BLaER1 treated with 17β-estradiol and CSF1 and Interleukin-3, amounts not matched to agents 10 nM and 100 nM (cell line): ENCODE results near the gene PCAT6.
A peak's percentile ranks its signal among the peaks of the same experiment; 100 is the strongest.

Source experiments
- H3K27ac ChIP-seq, 11 experiments: shearing (Covaris generic); formaldehyde crosslinking; 2 replicates each; pipeline ENCODE4 v1.8.1; 2022
- H3K27me3 ChIP-seq, 11 experiments: shearing (Covaris generic); formaldehyde crosslinking; 2 replicates each; pipeline ENCODE4 v1.8.1; 2022
- H3K36me3 ChIP-seq, 11 experiments: shearing (Covaris generic); formaldehyde crosslinking; 2 replicates each; pipeline ENCODE4 v1.8.1; 2022
- H3K4me1 ChIP-seq, 10 experiments: shearing (Covaris generic); formaldehyde crosslinking; 2 replicates each; pipeline ENCODE4 v1.8.1; 2022
- H3K4me2 ChIP-seq, 11 experiments: shearing (Covaris generic); formaldehyde crosslinking; 2 replicates each; pipeline ENCODE4 v1.8.1; 2022
- H3K4me3 ChIP-seq, 10 experiments: shearing (Covaris generic); formaldehyde crosslinking; 2 replicates each; pipeline ENCODE4 v1.8.1; 2022
- H3K9ac ChIP-seq, 11 experiments: shearing (Covaris generic); formaldehyde crosslinking; 2 replicates each; pipeline ENCODE4 v1.8.1; 2022
- H3K9me3 ChIP-seq, 11 experiments: shearing (Covaris generic); formaldehyde crosslinking; replicated peaks in 1 of 11; 2 replicates each; pipeline ENCODE4 v1.8.1; 2022
- H4K20me1 ChIP-seq, 11 experiments: shearing (Covaris generic); formaldehyde crosslinking; 2 replicates each; pipeline ENCODE4 v1.8.1; 2022
- Cebpa-rat ChIP-seq, 11 experiments: shearing (Covaris generic); IDR thresholded peaks; 2 replicates each; pipeline ENCODE4 v1.8.1; 2022

Gene PCAT6

DNA sequence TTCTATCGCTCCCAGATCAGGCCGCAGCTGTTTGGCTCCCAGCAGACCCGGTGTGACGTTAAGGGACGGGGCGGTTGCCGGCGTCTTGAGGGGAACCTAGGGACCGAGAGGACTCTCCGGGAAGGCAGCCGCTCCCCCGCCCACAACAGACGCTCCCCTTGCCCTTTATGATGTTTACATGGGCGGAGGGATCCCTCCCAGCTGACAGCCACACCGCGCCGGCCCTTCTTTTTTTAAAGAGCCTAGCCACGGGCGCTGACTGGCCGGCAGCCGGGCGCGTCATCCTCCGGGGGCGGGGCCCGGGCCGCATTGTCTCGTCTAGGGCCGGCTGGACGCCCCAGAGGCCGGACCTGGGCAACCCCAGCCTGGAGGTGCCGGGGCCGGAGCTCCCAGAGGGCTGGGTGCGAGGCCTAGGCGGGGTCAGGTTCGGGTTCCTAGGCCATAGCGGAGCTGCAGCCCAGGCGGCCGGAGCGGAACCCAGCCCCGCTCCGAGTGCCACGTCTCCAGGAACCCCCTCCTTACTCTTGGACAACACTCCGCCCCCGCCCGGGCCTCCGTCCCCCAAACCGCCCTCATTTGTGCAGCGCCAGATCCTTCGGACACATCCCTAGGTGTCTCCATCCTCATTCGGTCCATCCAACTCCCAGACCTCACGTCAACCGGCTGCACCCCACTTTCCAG, at the start of gene PCAT6:
PCAT6 (plus strand) TSS at position 340 of the 681 bp plus-strand sequence.
- H4K20me1 ChIP-seq: peaks cover 0 to 20% (median 10%) of the 10 kb centered on the region in 11 experiments; a peak in 10 of 22 replicates
- peak within 1 kb of the TSS; percentile 61 to 89 (median 83) for H3K27ac ChIP-seq
- H3K9me3 ChIP-seq: no peaks in the 10 kb centered on the region
- no peak for TF ChIP-seq Cebpa-rat (IDR thresholded peaks at IDR 0.05)
- H3K4me3 ChIP-seq: peak within 1 kb of the TSS; percentile 60 to 93 (median 78)
- no peaks in the 10 kb centered on the region for H3K36me3 ChIP-seq
- peaks cover 32 to 41% (median 40%) of the 10 kb centered on the region in 10 experiments for H3K4me1 ChIP-seq
- H3K9ac ChIP-seq: peak within 1 kb of the TSS; percentile 78 to 89 (median 86)
- no peaks in the 10 kb centered on the region for H3K27me3 ChIP-seq
- H3K4me2 ChIP-seq: peak within 1 kb of the TSS; percentile 93 to 100 (median 97)

DNA sequence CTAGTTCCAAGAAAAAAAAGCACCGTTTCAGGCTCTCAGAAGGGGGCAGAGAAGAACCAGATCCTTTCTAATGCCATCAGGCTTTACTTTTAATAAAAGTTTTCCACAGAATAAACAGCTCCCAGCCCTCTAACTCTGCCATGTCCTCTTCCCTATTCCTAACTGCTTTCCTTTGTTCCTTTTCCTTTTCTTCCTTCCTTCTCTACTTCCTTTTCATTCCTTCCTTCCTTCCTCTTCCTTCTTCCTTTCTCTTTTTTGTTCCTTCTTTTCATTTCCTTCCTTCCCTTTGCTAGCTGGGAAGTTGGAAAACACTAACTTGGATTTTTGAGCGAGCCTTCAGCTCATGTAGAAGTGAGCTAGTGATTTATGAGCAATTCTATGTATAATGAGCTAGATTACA, 48.7 kb upstream of the PCAT6 start:
- no peak overlapping the region for H3K27ac ChIP-seq
- H3K4me2 ChIP-seq: no peak overlapping the region
- H3K36me3 ChIP-seq: peaks cover 97 to 100% (median 100%) of the 10 kb centered on the region in 11 experiments
- TF ChIP-seq Cebpa-rat (IDR thresholded peaks at IDR 0.05): no peak
- H3K4me3 ChIP-seq: no peak overlapping the region
- peaks cover 7 to 80% (median 25%) of the 10 kb centered on the region in 11 experiments; a peak in 16 of 22 replicates for H4K20me1 ChIP-seq
- H3K9ac ChIP-seq: no peak overlapping the region
- H3K27me3 ChIP-seq: no peaks in the 10 kb centered on the region
- no peaks in the 10 kb centered on the region for H3K9me3 ChIP-seq
- H3K4me1 ChIP-seq: peaks cover 0 to 13% (median 6%) of the 10 kb centered on the region in 10 experiments; a peak in 13 of 20 replicates

DNA sequence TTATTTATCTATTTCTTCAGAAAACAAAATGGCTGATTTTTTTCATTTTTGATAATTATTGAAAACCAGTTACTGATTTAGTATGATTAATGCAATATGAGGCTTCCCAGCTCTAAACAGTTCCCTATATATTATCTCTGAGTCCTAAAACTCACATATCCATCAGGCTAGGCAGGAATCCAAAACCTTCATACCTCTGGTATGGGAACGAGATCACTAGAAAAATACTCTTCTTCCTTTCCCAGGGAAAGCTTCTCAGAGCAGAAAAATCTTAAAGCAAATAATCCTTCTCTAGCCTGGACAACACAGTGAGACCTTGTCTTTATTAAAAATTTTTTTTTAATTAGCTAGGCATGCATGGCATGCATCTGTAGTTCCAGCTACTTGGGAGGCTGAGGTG, 45.0 kb upstream of the PCAT6 start:
- Histone ChIP-seq H3K36me3 (peaks cover 82 to 100% (median 95%) of the 10 kb centered on the region in 11 experiments), H3K4me1 (peaks cover 0 to 21% (median 17%) of the 10 kb centered on the region in 10 experiments; a peak in 15 of 20 replicates), H4K20me1 (peaks cover 7 to 85% (median 48%) of the 10 kb centered on the region in 11 experiments; a peak in 17 of 22 replicates), H3K4me3 (no peak overlapping the region), H3K27ac (no peak overlapping the region), H3K9me3 (no peaks in the 10 kb centered on the region), H3K9ac (no peak overlapping the region), H3K4me2 (no peak overlapping the region), H3K27me3 (no peaks in the 10 kb centered on the region)
- TF ChIP-seq Cebpa-rat (IDR thresholded peaks at IDR 0.05): no peak

DNA sequence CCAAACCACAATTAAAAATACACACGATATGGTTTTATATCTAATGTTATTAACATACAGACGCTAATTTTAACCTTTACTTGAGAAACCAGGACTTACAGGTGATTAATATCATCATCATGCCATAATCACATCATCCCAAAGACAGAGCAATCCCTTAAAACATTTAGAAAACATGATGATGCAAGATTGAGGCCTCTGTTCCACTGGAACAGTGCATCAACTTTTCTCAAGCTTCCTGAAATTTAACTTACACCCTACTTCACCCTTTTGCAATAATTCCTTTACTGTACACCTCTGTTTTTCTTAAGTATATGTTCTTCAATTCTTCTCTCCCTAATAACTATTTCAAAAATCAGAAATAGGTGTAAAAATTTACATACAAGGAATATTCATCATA, 40.6 kb upstream of the PCAT6 start:
- Histone ChIP-seq H3K36me3 (peaks cover 81 to 100% (median 95%) of the 10 kb centered on the region in 11 experiments), H3K4me2 (no peak overlapping the region), H3K9ac (no peak overlapping the region), H3K9me3 (no peaks in the 10 kb centered on the region), H3K27ac (no peak overlapping the region), H3K27me3 (no peaks in the 10 kb centered on the region), H3K4me3 (no peak overlapping the region), H3K4me1 (peaks cover 0 to 21% (median 14%) of the 10 kb centered on the region in 10 experiments; a peak in 14 of 20 replicates), H4K20me1 (peaks cover 11 to 92% (median 79%) of the 10 kb centered on the region in 11 experiments; a peak in 17 of 22 replicates)
- TF ChIP-seq Cebpa-rat (IDR thresholded peaks at IDR 0.05): no peak

GRCh38 chr1:202781180-202781579, 29.6 kb upstream of the PCAT6 start:
- Histone ChIP-seq H3K36me3 (peaks cover 10 to 41% (median 27%) of the 10 kb centered on the region in 11 experiments), H3K27ac (no peak overlapping the region), H3K27me3 (no peaks in the 10 kb centered on the region), H3K4me2 (peak overlapping the region in 2 of 11 experiments; percentile 20 to 48; a peak in 3 of 22 replicates), H3K9me3 (no peaks in the 10 kb centered on the region), H4K20me1 (peaks cover 91 to 100% (median 100%) of the 10 kb centered on the region in 11 experiments), H3K4me1 (peaks cover 0 to 36% (median 11%) of the 10 kb centered on the region in 10 experiments; a peak in 13 of 20 replicates), H3K9ac (no peak overlapping the region), H3K4me3 (no peak overlapping the region)
- TF ChIP-seq Cebpa-rat (IDR thresholded peaks at IDR 0.05): no peak

GRCh38 chr1:202786804-202787203, 23.9 kb upstream of the PCAT6 start:
- peaks cover 7 to 39% (median 17%) of the 10 kb centered on the region in 10 experiments; a peak in 10 of 20 replicates for H3K4me1 ChIP-seq
- peaks cover 94 to 100% (median 100%) of the 10 kb centered on the region in 11 experiments for H4K20me1 ChIP-seq
- H3K9me3 ChIP-seq: peaks cover 0 to 5% (median 0%) of the 10 kb centered on the region in 11 experiments; a peak in 2 of 22 replicates

GRCh38 chr1:202788800-202789199, 22.0 kb upstream of the PCAT6 start:
- H3K9me3 ChIP-seq: peaks cover 0 to 5% (median 0%) of the 10 kb centered on the region in 11 experiments; a peak in 2 of 22 replicates
- H3K4me2 ChIP-seq: no peak overlapping the region
- no peak for TF ChIP-seq Cebpa-rat (IDR thresholded peaks at IDR 0.05)
- no peak overlapping the region for H3K27ac ChIP-seq
- H3K27me3 ChIP-seq: no peaks in the 10 kb centered on the region
- H3K36me3 ChIP-seq: peaks cover 0 to 51% (median 15%) of the 10 kb centered on the region in 11 experiments; a peak in 17 of 22 replicates
- no peak overlapping the region for H3K4me3 ChIP-seq
- peaks cover 94 to 100% (median 100%) of the 10 kb centered on the region in 11 experiments for H4K20me1 ChIP-seq
- H3K9ac ChIP-seq: no peak overlapping the region
- peaks cover 4 to 43% (median 12%) of the 10 kb centered on the region in 10 experiments; a peak in 9 of 20 replicates for H3K4me1 ChIP-seq

More at GRCh38 chr1:202786804-202787203, 23.9 kb upstream of the PCAT6 start:
- Histone ChIP-seq H3K9ac (no peak overlapping the region), H3K4me2 (peak overlapping the region in 3 of 11 experiments; percentile 22 to 37 (median 25); a peak in 4 of 22 replicates), H3K27ac (no peak overlapping the region), H3K27me3 (no peaks in the 10 kb centered on the region), H3K4me3 (no peak overlapping the region), H3K36me3 (peaks cover 0 to 43% (median 16%) of the 10 kb centered on the region in 11 experiments; a peak in 16 of 22 replicates)
- TF ChIP-seq Cebpa-rat (IDR thresholded peaks at IDR 0.05): no peak

- Histone ChIP-seq H3K9me3 (peaks cover 0 to 5% (median 0%) of the 10 kb centered on the region in 11 experiments; a peak in 2 of 22 replicates), H3K4me3 (no peak overlapping the region), H3K27ac (no peak overlapping the region), H3K9ac (no peak overlapping the region), H3K36me3 (peaks cover 1 to 63% (median 22%) of the 10 kb centered on the region in 11 experiments; a peak in 18 of 22 replicates), H3K4me2 (no peak overlapping the region), H3K27me3 (no peaks in the 10 kb centered on the region), H4K20me1 (peaks cover 94 to 100% (median 100%) of the 10 kb centered on the region in 11 experiments), H3K4me1 (peaks cover 15 to 63% (median 23%) of the 10 kb centered on the region in 10 experiments; a peak in 19 of 20 replicates)
- TF ChIP-seq Cebpa-rat (IDR thresholded peaks at IDR 0.05): no peak
These were observed 19.5 kb upstream of the PCAT6 start for GRCh38 chr1:202791077-202791747.
